HepG2 (cell line): ENCODE results near the gene SLC25A20. TPM values are rescaled to one million over a fixed set of nuclear protein-coding genes. Genes with fewer than 3 reads are reported as not detected.
A peak's percentile ranks its signal among the peaks of the same experiment; 100 is the strongest.

Source experiments
- ASH2L ChIP-seq: fragments of 300-600, 200-600 bp; sonication (generic); IDR thresholded peaks from 2 replicates; pipeline ENCODE4 v1.7.0; 2017; ENCODE audit warnings: low read depth, mild to moderate bottlenecking, moderate library complexity, mixed read lengths, low read length; ENCODE audit not compliant: insufficient read length
- E2F1 ChIP-seq: sonication (generic); formaldehyde crosslinking; IDR thresholded peaks from 2 replicates; pipeline ENCODE4 v1.5.0; 2020; ENCODE audit warnings: missing genetic modification reagents
- HDAC6 ChIP-seq: fragments of 200-600 bp; sonication (generic); IDR thresholded peaks from 2 replicates; pipeline ENCODE4 v1.7.0; 2017; ENCODE audit warnings: mild to moderate bottlenecking, antibody characterized with exemption, low read length, low read depth
- MAFK ChIP-seq, 2 experiments: IDR thresholded peaks in 1 of 2; conservative IDR thresholded peaks in 1 of 2; 2 replicates each; pipeline ENCODE4 v1.6.1; 2011; ENCODE audit warnings: improper control_type of control experiment in 2 of 2, low read length in 2 of 2
- MIXL1 ChIP-seq: IDR thresholded peaks from 2 replicates; pipeline ENCODE4 v1.6.1; 2016
- NKX3-1 ChIP-seq: sonication (generic); formaldehyde crosslinking; IDR thresholded peaks from 2 replicates; pipeline ENCODE4 v1.5.0; 2020; ENCODE audit warnings: missing genetic modification reagents
- SMYD3 ChIP-seq: sonication (generic); formaldehyde crosslinking; IDR thresholded peaks from 2 replicates; pipeline ENCODE4 v1.8.1; 2023; ENCODE audit warnings: mild to moderate bottlenecking, missing genetic modification reagents
- ZNF496 ChIP-seq: sonication (generic); formaldehyde crosslinking; IDR thresholded peaks from 2 replicates; pipeline ENCODE4 v1.8.1; 2023; ENCODE audit warnings: mild to moderate bottlenecking, moderate library complexity, missing genetic modification reagents; ENCODE audit not compliant: insufficient replicate concordance
- ZNF501 ChIP-seq: sonication (generic); formaldehyde crosslinking; IDR thresholded peaks from 2 replicates; pipeline ENCODE4 v1.5.1; 2020; ENCODE audit warnings: mild to moderate bottlenecking, moderate library complexity, missing genetic modification reagents
- ZNF670 ChIP-seq: sonication (generic); formaldehyde crosslinking; IDR thresholded peaks from 2 replicates; pipeline ENCODE4 v1.8.0; 2022; ENCODE audit warnings: mild to moderate bottlenecking, missing genetic modification reagents, borderline replicate concordance
- ZNF709 ChIP-seq: sonication (generic); formaldehyde crosslinking; IDR thresholded peaks from 2 replicates; pipeline ENCODE4 v1.5.0; 2020; ENCODE audit warnings: mild to moderate bottlenecking, missing genetic modification reagents
- ZNF761 ChIP-seq: sonication (generic); formaldehyde crosslinking; conservative IDR thresholded peaks from 2 replicates; pipeline ENCODE4 v1.4.0; 2020; ENCODE audit warnings: mild to moderate bottlenecking, missing genetic modification reagents
- polyA plus RNA-seq, 8 experiments: library from polyadenylated mRNA; depleted of rRNA in 3 of 8; stranded (reverse) in 7 of 8; unstranded in 1 of 8; fragments of >200 nt; fragmentation: Illumina TruSeq in 4 of 8; extraction: Trizol in 4 of 8; gene quantifications; 2 replicates each; pipeline versions ENCODE4 v1.2.1 to v1.2.3, GENCODE V29; 2011 to 2016; ENCODE audit warnings: low read depth in 4 of 8, missing spikeins in 1 of 8, mixed read lengths in 1 of 8; ENCODE audit not compliant: insufficient read depth in 1 of 8
- total RNA-seq, 5 experiments: library from RNA; depleted of rRNA; stranded (reverse); fragments of >200 nt; fragmentation: Illumina TruSeq; extraction: Trizol; gene quantifications; 2 replicates each; pipeline ENCODE4 v1.2.3, GENCODE V29; 2016; ENCODE audit warnings: low read depth in 1 of 5
- TF ChIP-seq, protein P1 (sequence below): sonication (generic); formaldehyde crosslinking; IDR thresholded peaks from 2 replicates; pipeline ENCODE4 v1.8.0; 2022; ENCODE audit warnings: mild to moderate bottlenecking, missing genetic modification reagents, borderline replicate concordance
- TF ChIP-seq, protein P2 (sequence below): fragments of 450-650 bp; IDR thresholded peaks from 2 replicates; pipeline ENCODE4 v1.6.1; 2016
- TF ChIP-seq, protein P3 (sequence below): IDR thresholded peaks from 2 replicates; pipeline ENCODE4 v1.4.0; 2020; ENCODE audit warnings: mild to moderate bottlenecking, missing genetic modification reagents
- TF ChIP-seq, protein P4 (sequence below): sonication (generic); formaldehyde crosslinking; IDR thresholded peaks from 2 replicates; pipeline ENCODE4 v1.8.1; 2023; ENCODE audit warnings: mild to moderate bottlenecking, missing genetic modification reagents, borderline replicate concordance

Gene SLC25A20
- total and polyA plus RNA-seq, 2 of the 13 experiments (the other 11 are each of a cell fraction or from before 2014, with no cell fraction given), result 21.1 to 26.6 TPM

- no peak for TF ChIP-seq E2F1 (CRISPR knock-in tag)
- TF ChIP-seq ASH2L, result peak; percentile 37
- no peak for TF ChIP-seq ZNF761 (CRISPR knock-in tag)
- TF ChIP-seq, protein P1, sequence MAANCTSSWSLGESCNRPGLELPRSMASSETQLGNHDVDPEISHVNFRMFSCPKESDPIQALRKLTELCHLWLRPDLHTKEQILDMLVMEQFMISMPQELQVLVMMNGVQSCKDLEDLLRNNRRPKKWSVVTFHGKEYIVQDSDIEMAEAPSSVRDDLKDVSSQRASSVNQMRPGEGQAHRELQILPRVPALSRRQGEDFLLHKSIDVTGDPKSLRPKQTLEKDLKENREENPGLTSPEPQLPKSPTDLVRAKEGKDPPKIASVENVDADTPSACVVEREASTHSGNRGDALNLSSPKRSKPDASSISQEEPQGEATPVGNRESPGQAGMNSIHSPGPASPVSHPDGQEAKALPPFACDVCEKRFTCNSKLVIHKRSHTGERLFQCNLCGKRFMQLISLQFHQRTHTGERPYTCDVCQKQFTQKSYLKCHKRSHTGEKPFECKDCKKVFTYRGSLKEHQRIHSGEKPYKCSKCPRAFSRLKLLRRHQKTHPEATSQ (CRISPR knock-in tag), result no peak
- no peak for TF ChIP-seq MIXL1 (CRISPR knock-in tag)
- TF ChIP-seq, protein P2, sequence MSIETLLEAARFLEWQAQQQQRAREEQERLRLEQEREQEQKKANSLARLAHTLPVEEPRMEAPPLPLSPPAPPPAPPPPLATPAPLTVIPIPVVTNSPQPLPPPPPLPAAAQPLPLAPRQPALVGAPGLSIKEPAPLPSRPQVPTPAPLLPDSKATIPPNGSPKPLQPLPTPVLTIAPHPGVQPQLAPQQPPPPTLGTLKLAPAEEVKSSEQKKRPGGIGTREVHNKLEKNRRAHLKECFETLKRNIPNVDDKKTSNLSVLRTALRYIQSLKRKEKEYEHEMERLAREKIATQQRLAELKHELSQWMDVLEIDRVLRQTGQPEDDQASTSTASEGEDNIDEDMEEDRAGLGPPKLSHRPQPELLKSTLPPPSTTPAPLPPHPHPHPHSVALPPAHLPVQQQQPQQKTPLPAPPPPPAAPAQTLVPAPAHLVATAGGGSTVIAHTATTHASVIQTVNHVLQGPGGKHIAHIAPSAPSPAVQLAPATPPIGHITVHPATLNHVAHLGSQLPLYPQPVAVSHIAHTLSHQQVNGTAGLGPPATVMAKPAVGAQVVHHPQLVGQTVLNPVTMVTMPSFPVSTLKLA, result peak; percentile 25; the same call in 1 of the 2 replicates
- no peak for TF ChIP-seq MAFK (conservative IDR thresholded peaks at IDR 0.05 in 1 of 2, IDR thresholded peaks at IDR 0.05 in 1 of 2; ENCODE audit: low read length in 2 of 2)
- TF ChIP-seq, protein P3, sequence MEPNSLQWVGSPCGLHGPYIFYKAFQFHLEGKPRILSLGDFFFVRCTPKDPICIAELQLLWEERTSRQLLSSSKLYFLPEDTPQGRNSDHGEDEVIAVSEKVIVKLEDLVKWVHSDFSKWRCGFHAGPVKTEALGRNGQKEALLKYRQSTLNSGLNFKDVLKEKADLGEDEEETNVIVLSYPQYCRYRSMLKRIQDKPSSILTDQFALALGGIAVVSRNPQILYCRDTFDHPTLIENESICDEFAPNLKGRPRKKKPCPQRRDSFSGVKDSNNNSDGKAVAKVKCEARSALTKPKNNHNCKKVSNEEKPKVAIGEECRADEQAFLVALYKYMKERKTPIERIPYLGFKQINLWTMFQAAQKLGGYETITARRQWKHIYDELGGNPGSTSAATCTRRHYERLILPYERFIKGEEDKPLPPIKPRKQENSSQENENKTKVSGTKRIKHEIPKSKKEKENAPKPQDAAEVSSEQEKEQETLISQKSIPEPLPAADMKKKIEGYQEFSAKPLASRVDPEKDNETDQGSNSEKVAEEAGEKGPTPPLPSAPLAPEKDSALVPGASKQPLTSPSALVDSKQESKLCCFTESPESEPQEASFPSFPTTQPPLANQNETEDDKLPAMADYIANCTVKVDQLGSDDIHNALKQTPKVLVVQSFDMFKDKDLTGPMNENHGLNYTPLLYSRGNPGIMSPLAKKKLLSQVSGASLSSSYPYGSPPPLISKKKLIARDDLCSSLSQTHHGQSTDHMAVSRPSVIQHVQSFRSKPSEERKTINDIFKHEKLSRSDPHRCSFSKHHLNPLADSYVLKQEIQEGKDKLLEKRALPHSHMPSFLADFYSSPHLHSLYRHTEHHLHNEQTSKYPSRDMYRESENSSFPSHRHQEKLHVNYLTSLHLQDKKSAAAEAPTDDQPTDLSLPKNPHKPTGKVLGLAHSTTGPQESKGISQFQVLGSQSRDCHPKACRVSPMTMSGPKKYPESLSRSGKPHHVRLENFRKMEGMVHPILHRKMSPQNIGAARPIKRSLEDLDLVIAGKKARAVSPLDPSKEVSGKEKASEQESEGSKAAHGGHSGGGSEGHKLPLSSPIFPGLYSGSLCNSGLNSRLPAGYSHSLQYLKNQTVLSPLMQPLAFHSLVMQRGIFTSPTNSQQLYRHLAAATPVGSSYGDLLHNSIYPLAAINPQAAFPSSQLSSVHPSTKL (CRISPR knock-in tag), result no peak
- no peak for TF ChIP-seq ZNF496 (CRISPR knock-in tag)
- TF ChIP-seq ZNF709 (CRISPR knock-in tag), result peak; percentile 20; the same call in 1 of the 2 replicates
- peak; percentile 51; the same call in 1 of the 2 replicates for TF ChIP-seq ZNF670 (CRISPR knock-in tag)
- TF ChIP-seq HDAC6, result no peak
- TF ChIP-seq, protein P4, sequence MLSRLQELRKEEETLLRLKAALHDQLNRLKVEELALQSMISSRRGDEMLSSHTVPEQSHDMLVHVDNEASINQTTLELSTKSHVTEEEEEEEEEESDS, result no peak
- TF ChIP-seq SMYD3, result no peak
- TF ChIP-seq ZNF501 (CRISPR knock-in tag), result 0 out of 2 replicates have a peak, but pooled peaks have one; percentile 8
- peak; percentile 17; the same call in 1 of the 2 replicates for TF ChIP-seq NKX3-1 (CRISPR knock-in tag)
These were observed 20.8 kb upstream of the SLC25A20 start (continued) for GRCh38 chr3:48919215-48920138.
